Stimulated activated CD8-positive, alpha-beta memory T cell treated with anti-CD3 and anti-CD28 coated beads, Interleukin-12 subunit alpha, Interleukin-12 subunit beta, amount 100 ng/mL, for 1 hour (primary cell): ENCODE results near the gene PHRF1.
"Not testable (repeated sequence)": the region's sequence is repeated elsewhere in the genome, so short reads cannot be mapped to it uniquely, and the experiment has no call there.

Source experiments
- DNase-seq: peaks from one replicate; pipeline ENCODE4 v3.0.0-alpha.2; 2020; ENCODE audit warnings: low read depth

PHRF1 gene

DNA sequence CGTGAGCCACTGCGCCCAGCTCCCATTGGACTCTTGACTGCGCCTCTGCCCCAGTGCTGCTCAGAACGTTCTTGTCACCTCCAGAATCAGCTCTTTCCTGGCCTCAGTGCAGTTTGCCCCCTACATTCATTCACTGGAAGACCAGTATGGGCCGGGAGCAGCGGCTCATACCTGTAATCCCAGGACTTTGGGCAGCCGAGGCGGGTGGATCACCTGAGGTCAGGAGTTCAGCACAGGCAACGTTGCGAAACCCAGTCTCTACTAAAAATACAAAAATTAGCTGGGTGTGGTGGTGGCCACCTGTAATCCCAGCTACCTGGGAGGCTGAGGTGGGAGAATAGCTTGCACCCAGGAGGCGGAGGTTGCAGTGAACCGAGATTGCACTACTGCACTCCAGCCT, 78.2 kb downstream of the PHRF1 start:
- not testable (repeated sequence) for DNase-seq

DNA sequence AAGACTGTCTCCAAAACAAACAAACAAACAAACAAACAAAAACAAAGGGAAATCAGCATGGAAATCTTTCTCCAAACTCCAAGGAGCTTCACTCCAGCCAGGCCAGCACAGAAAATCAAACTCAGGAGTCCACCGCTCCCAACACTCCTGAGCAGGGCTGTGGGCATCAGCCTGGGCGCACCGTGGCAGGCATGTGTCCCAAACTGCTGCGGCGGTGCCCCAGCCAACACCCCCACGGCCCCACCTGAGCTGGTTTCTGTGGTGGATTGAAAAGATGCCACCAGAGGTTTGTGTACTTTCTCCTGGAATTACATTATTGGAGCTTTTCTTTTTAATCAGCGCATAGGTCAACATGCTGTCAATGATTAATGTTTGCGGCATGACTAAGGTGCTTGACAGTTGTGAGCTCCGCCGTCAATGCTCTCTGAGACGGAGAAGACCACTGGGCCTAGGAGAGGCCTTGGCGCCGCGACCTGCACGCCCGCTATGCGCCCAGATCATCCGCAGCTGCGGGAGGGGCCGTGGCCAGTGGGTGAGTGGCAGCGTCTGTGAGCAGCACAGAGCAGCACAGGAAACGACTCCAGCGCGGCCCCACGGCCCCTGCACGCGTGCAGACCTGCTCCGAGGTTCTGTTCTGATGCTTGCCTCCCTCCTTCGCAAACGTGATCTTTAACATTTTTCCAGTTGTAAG, 78.9 kb downstream of the PHRF1 start:
- no peak for DNase-seq

GRCh38 chr11:656426-656825, 80.2 kb downstream of the PHRF1 start:
- DNase-seq, result no peak

DNA sequence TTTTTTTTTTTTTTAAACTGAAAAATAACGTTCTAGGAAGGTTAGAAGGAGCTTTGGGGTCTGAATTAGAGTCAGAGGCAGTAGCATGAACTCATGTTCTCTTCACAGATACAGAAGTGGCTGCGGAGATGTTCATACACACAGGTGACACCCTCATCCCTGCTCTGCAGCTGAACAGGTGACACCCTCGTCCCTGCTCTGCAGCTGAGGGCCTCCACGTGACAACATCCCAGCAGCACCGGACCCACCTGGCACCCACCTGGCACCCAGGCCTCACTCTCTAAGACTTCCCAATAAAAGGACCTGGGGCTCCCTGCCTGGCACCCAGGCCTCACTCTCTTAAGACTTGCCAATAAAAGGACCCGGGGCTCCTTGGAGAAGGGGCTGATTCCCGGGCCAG, 80.6 kb downstream of the PHRF1 start:
- DNase-seq, result no peak

DNA sequence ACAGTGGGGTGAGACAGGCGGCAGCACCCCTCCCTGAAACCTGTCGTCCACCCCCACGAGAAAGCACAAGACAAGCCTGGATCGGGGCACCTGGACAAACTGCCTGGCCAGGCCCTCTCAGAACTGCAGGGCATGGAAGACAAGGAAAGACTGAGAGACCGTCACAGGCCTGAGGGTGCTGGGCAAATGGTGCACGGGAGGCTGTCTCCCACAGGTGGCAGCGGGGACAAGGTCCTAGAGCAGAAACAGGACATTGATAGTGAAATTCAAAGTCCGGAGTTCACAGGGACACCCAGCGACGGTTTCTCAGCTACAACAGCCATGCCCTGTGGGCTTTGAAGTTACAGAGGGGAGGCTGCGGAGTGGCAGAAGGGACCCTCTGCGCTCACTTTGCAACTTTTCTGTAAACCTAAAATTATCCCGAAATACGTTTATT, 81.4 kb downstream of the PHRF1 start:
- no peak for DNase-seq

GRCh38 chr11:659532-660085, 83.3 kb downstream of the PHRF1 start:
- DNase-seq, result no peak

GRCh38 chr11:660281-660680, 84.0 kb downstream of the PHRF1 start:
- no peak for DNase-seq

GRCh38 chr11:660681-661444, 84.6 kb downstream of the PHRF1 start:
- DNase-seq, result no peak
